ENCODE results near the gene ARHGAP21.

DNA sequence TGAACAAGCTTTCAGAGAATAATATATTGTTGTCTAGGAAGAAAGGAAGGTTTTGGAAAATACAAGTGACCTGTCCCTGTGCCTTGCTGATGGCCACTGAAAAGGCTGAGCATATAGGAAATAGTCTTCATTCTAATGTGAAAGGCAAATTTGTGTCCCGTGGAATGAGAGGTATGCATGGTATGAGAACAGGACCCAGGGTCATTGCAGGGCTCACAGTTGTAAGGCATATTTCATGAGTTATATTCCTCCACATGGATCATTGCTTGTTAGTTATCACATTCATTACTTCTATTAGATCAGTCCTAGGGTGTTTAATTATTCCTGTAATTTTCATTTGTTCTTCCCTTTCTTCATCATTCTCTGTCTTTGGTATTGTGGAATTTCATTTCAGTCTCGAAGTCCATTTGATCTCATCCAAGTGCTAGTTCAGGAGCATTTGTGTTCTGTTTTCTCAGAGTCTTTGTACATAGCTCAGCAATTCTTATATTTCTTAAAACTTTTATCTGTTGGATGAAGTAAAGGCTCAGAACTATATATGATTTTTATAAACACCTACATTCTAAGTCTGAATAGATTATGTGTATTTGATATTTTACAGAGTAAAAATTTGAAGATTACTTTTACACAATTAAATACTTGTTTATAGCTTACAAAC, 39.4 kb upstream of the ARHGAP21 start:
- TF ChIP-seq, protein P1, sequence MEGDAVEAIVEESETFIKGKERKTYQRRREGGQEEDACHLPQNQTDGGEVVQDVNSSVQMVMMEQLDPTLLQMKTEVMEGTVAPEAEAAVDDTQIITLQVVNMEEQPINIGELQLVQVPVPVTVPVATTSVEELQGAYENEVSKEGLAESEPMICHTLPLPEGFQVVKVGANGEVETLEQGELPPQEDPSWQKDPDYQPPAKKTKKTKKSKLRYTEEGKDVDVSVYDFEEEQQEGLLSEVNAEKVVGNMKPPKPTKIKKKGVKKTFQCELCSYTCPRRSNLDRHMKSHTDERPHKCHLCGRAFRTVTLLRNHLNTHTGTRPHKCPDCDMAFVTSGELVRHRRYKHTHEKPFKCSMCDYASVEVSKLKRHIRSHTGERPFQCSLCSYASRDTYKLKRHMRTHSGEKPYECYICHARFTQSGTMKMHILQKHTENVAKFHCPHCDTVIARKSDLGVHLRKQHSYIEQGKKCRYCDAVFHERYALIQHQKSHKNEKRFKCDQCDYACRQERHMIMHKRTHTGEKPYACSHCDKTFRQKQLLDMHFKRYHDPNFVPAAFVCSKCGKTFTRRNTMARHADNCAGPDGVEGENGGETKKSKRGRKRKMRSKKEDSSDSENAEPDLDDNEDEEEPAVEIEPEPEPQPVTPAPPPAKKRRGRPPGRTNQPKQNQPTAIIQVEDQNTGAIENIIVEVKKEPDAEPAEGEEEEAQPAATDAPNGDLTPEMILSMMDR (IDR thresholded peaks at IDR 0.05; ENCODE audit: low read length), result no peak
- TF ChIP-seq EZH2 (optimal IDR thresholded peaks at IDR 0.05; ENCODE audit: low read depth, low read length) (no peak), EZH2phosphoT487 (IDR thresholded peaks at IDR 0.05; ENCODE audit: low read length) (no peak)

Measured in MM.1S (cell line).